GM23338 (cell line): Measurements from ENCODE around the gene THSD4. TPM values are rescaled to one million over a fixed set of nuclear protein-coding genes. Genes with fewer than 3 reads are reported as not detected.

Experiments
- ATAC-seq: fragments of 200-7000 bp; cut with Tn5 transposase; 3 replicates; pipeline ENCODE4 v1.9.1; 2020
- DNase-seq: peaks from one replicate; pipeline ENCODE4 v3.0.0-alpha.2; 2015; ENCODE audit warnings: low spot score
- H2AFZ ChIP-seq: fragments of 200-600 bp; sonication (generic); 2 replicates; pipeline ENCODE4 v1.8.0; 2016; ENCODE audit warnings: antibody characterized with exemption, mild to moderate bottlenecking, moderate library complexity
- H3F3A ChIP-seq: fragments of 200-600 bp; sonication (generic); replicated peaks from 2 replicates; pipeline ENCODE4 v1.8.0; 2017; ENCODE audit warnings: antibody characterized with exemption, mixed run types, low read depth
- H3K27ac ChIP-seq: fragments of 200-600 bp; sonication (generic); 2 replicates; pipeline ENCODE4 v1.6.1; 2016; ENCODE audit warnings: low read depth
- H3K27me3 ChIP-seq: fragments of 200-600 bp; sonication (generic); 2 replicates; pipeline ENCODE4 v1.8.0; 2016; ENCODE audit warnings: mild to moderate bottlenecking, mixed run types, moderate library complexity; ENCODE audit not compliant: insufficient read depth
- H3K36me3 ChIP-seq: fragments of 200-600 bp; sonication (generic); 2 replicates; pipeline ENCODE4 v1.8.0; 2016; ENCODE audit warnings: mild to moderate bottlenecking; ENCODE audit not compliant: insufficient read depth
- H3K4me1 ChIP-seq: fragments of 200-600 bp; sonication (generic); 2 replicates; pipeline ENCODE4 v1.8.0; 2016; ENCODE audit warnings: mild to moderate bottlenecking, moderate library complexity; ENCODE audit not compliant: insufficient read depth
- H3K4me2 ChIP-seq: fragments of 200-600 bp; sonication (generic); 2 replicates; pipeline ENCODE4 v1.7.1; 2017; ENCODE audit warnings: mixed run types
- H3K4me3 ChIP-seq: fragments of 200-600 bp; sonication (generic); 2 replicates; pipeline ENCODE4 v1.6.1; 2016; ENCODE audit warnings: mixed run types
- H3K79me2 ChIP-seq: fragments of 200-600 bp; sonication (generic); replicated peaks from 2 replicates; pipeline ENCODE4 v1.8.0; 2017; ENCODE audit warnings: mild to moderate bottlenecking; ENCODE audit not compliant: insufficient read depth
- H3K9me2 ChIP-seq: fragments of 200-600 bp; sonication (generic); 2 replicates; pipeline ENCODE4 v1.8.0; 2017; ENCODE audit not compliant: insufficient read depth
- H4K20me1 ChIP-seq: fragments of 200-600 bp; sonication (generic); replicated peaks from 2 replicates; pipeline ENCODE4 v1.8.0; 2017; ENCODE audit warnings: mild to moderate bottlenecking; ENCODE audit not compliant: insufficient read depth
- H3K27ac Mint-ChIP-seq: 2 replicates; pipeline ENCODE4 v1.8.0; 2020; ENCODE audit warnings: inconsistent platforms, mild to moderate bottlenecking, moderate library complexity, mixed read lengths
- H3K27me3 Mint-ChIP-seq: 3 replicates; pipeline ENCODE4 v1.8.0; 2022; ENCODE audit warnings: low read depth, mild to moderate bottlenecking, moderate library complexity, mixed read lengths, inconsistent platforms; ENCODE audit not compliant: insufficient read depth, poor library complexity
- H3K36me3 Mint-ChIP-seq: 3 replicates; pipeline ENCODE4 v1.8.0; 2021; ENCODE audit warnings: low read depth, mild to moderate bottlenecking, inconsistent platforms, moderate library complexity, mixed read lengths
- H3K4me1 Mint-ChIP-seq: 3 replicates; pipeline ENCODE4 v1.8.0; 2020; ENCODE audit warnings: mild to moderate bottlenecking, inconsistent platforms, mixed read lengths
- H3K4me3 Mint-ChIP-seq: 3 replicates; pipeline ENCODE4 v1.8.0; 2021; ENCODE audit warnings: moderate library complexity, mild to moderate bottlenecking, inconsistent platforms, mixed read lengths
- H3K9me3 Mint-ChIP-seq: 3 replicates; pipeline ENCODE4 v1.8.0; 2020; ENCODE audit warnings: moderate library complexity, mild to moderate bottlenecking, inconsistent platforms, mixed read lengths
- EZH2 ChIP-seq: fragments of 200-600 bp; sonication (generic); IDR thresholded peaks from one replicate; pipeline ENCODE4 v1.8.0; 2017; ENCODE audit warnings: antibody characterized with exemption, mild to moderate bottlenecking, low read depth; ENCODE audit not compliant: unreplicated experiment
- EZH2phosphoT487 ChIP-seq: fragments of 200-600 bp; sonication (generic); IDR thresholded peaks from one replicate; pipeline ENCODE4 v1.8.1; 2018; ENCODE audit warnings: antibody characterized with exemption; ENCODE audit not compliant: unreplicated experiment
- NANOG ChIP-seq: IDR thresholded peaks from 2 replicates; pipeline ENCODE4 v1.6.1; 2016; ENCODE audit warnings: antibody characterized with exemption, borderline replicate concordance
- POLR2AphosphoS5 ChIP-seq: IDR thresholded peaks from 2 replicates; pipeline ENCODE4 v1.6.1; 2016; ENCODE audit warnings: antibody characterized with exemption, low read depth
- STAT1 ChIP-seq: IDR thresholded peaks from one replicate; pipeline ENCODE4 v1.6.1; 2016; ENCODE audit warnings: antibody characterized with exemption; ENCODE audit not compliant: unreplicated experiment
- ZNF114 ChIP-seq: fragments of 250-450 bp; sonication (Bioruptor Pico); IDR thresholded peaks from 2 replicates; pipeline ENCODE4 v1.5.0; 2020; ENCODE audit warnings: mild to moderate bottlenecking, moderate library complexity
- polyA plus RNA-seq: library from polyadenylated mRNA; unstranded; fragments of >200 nt; fragmentation: Nextera tagmentation; extraction: Ambion mirVana; gene quantifications from 2 replicates; pipeline ENCODE4 v1.2.1, GENCODE V29; 2016
- total RNA-seq: library from RNA; depleted of rRNA; stranded (reverse); fragments of >200 nt; shearing (Covaris generic); gene quantifications from 2 replicates; pipeline ENCODE4 v1.2.3, GENCODE V29; 2014
- TF ChIP-seq, protein P1 (sequence below): IDR thresholded peaks from 2 replicates; pipeline ENCODE4 v1.6.1; 2016; ENCODE audit warnings: antibody characterized with exemption
- TF ChIP-seq, protein P2 (sequence below), 2 experiments: fragments of 200-600 bp in 1 of 2; sonication (generic) in 1 of 2; conservative IDR thresholded peaks; 2 replicates each; pipeline versions ENCODE4 v1.5.1 to v1.6.1; 2016 to 2017; ENCODE audit warnings: antibody characterized with exemption in 2 of 2, low read depth in 2 of 2, mild to moderate bottlenecking in 2 of 2, moderate library complexity in 1 of 2
- TF ChIP-seq, protein P3 (sequence below): IDR thresholded peaks from one replicate; pipeline ENCODE4 v1.6.1; 2018; ENCODE audit warnings: antibody characterized with exemption; ENCODE audit not compliant: unreplicated experiment

Gene THSD4
- total and polyA plus RNA-seq, 2 experiments from 2014 or later, result 2.0 to 7.4 TPM

DNA sequence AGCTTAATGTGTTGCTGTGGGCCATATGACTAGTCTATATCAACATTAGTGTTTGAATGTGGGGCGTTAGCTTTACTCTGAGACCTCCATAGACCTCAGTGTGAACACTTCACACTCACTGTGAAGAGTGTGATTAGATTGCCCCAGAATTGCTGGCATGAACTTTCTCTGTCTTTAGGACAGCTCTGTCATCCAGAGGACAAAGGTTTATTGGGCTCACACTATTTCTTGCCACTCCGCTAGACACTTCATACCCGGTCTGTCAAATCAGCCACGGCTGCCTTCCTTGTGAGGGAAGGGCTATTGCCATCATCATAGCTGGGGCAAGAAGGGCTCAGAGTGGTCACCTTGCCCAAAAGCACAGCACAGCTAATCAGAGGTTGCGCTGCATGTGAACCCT, 378.3 kb downstream of the THSD4 start (continued):
- TF ChIP-seq, protein P1, sequence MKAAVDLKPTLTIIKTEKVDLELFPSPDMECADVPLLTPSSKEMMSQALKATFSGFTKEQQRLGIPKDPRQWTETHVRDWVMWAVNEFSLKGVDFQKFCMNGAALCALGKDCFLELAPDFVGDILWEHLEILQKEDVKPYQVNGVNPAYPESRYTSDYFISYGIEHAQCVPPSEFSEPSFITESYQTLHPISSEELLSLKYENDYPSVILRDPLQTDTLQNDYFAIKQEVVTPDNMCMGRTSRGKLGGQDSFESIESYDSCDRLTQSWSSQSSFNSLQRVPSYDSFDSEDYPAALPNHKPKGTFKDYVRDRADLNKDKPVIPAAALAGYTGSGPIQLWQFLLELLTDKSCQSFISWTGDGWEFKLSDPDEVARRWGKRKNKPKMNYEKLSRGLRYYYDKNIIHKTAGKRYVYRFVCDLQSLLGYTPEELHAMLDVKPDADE, result no peak
- TF ChIP-seq, protein P2, sequence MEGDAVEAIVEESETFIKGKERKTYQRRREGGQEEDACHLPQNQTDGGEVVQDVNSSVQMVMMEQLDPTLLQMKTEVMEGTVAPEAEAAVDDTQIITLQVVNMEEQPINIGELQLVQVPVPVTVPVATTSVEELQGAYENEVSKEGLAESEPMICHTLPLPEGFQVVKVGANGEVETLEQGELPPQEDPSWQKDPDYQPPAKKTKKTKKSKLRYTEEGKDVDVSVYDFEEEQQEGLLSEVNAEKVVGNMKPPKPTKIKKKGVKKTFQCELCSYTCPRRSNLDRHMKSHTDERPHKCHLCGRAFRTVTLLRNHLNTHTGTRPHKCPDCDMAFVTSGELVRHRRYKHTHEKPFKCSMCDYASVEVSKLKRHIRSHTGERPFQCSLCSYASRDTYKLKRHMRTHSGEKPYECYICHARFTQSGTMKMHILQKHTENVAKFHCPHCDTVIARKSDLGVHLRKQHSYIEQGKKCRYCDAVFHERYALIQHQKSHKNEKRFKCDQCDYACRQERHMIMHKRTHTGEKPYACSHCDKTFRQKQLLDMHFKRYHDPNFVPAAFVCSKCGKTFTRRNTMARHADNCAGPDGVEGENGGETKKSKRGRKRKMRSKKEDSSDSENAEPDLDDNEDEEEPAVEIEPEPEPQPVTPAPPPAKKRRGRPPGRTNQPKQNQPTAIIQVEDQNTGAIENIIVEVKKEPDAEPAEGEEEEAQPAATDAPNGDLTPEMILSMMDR (conservative IDR thresholded peaks at IDR 0.05; ENCODE audit: low read depth in 2 of 2), result no peak
- TF ChIP-seq NANOG, result no peak
- no peak for TF ChIP-seq EZH2
- TF ChIP-seq POLR2AphosphoS5, result no peak
- no peak for TF ChIP-seq EZH2phosphoT487
- TF ChIP-seq, protein P3, sequence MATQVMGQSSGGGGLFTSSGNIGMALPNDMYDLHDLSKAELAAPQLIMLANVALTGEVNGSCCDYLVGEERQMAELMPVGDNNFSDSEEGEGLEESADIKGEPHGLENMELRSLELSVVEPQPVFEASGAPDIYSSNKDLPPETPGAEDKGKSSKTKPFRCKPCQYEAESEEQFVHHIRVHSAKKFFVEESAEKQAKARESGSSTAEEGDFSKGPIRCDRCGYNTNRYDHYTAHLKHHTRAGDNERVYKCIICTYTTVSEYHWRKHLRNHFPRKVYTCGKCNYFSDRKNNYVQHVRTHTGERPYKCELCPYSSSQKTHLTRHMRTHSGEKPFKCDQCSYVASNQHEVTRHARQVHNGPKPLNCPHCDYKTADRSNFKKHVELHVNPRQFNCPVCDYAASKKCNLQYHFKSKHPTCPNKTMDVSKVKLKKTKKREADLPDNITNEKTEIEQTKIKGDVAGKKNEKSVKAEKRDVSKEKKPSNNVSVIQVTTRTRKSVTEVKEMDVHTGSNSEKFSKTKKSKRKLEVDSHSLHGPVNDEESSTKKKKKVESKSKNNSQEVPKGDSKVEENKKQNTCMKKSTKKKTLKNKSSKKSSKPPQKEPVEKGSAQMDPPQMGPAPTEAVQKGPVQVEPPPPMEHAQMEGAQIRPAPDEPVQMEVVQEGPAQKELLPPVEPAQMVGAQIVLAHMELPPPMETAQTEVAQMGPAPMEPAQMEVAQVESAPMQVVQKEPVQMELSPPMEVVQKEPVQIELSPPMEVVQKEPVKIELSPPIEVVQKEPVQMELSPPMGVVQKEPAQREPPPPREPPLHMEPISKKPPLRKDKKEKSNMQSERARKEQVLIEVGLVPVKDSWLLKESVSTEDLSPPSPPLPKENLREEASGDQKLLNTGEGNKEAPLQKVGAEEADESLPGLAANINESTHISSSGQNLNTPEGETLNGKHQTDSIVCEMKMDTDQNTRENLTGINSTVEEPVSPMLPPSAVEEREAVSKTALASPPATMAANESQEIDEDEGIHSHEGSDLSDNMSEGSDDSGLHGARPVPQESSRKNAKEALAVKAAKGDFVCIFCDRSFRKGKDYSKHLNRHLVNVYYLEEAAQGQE, result no peak
- no peak for TF ChIP-seq STAT1

DNA sequence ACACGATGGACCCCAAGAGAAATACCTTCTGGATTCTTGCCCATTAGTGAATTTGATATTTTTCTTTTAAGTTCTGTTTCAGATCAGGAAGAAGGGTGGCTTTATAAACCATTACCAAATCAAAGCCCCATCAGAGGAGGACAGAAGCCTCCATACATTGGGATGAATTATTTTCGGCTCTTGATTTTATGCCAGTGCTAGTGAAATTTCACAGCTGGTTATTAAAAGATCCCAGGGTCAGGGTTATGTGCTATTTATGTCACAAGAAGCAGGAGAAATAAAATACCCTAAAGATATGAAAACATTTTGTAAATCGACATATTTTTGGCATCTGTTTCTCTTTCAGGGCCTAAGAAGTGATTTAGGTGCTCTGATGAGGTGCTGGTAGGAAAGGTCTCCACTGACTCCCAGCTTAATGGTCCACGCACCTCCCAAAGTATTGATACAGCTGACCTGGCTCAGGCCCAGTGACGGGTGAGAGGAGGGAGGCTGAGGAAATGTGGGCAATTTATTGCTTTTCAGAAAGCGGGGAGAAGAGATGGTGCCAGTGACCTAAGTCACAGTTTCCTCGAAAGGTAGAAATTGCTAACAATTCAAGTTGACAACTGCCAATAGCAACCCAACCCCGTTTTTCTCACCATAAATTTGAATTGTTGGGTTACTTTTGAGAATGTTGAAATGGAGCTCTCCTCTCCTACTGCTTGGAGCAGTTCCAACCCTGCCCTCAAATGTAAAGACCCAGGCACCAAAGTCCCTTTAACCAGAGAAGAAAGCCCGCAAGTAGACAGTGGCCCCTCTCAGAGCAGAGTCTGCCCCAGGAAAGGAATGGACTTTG, 379.5 kb downstream of the THSD4 start:
- H3K27ac ChIP-seq, result no peak overlapping the region
- H3K79me2 ChIP-seq, result no peaks in the 10 kb centered on the region
- no peak for ATAC-seq
- no peaks in the 10 kb centered on the region for H3K36me3 ChIP-seq
- no peak overlapping the region for H3K4me3 ChIP-seq
- Mint-ChIP-seq H3K4me3 (no peak overlapping the region), H3K4me1 (no peaks in the 10 kb centered on the region; the same call in 2 of the 3 replicates), H3K27ac (no peak overlapping the region), H3K9me3 (peaks cover 2% of the 10 kb centered on the region; the same call in 1 of the 3 replicates), H3K36me3 (no peaks in the 10 kb centered on the region; the same call in 2 of the 3 replicates), H3K27me3 (peaks cover 3% of the 10 kb centered on the region)
- H4K20me1 ChIP-seq, result no peaks in the 10 kb centered on the region
- no peak overlapping the region for H2AFZ ChIP-seq
- no peak for DNase-seq
- H3K4me2 ChIP-seq, result no peak overlapping the region
- no peaks in the 10 kb centered on the region for H3K27me3 ChIP-seq
- H3K4me1 ChIP-seq, result no peaks in the 10 kb centered on the region
- 0 out of 2 replicates have a peak, but pooled peaks cover 3% of the 10 kb centered on the region for H3K9me2 ChIP-seq
- no peaks in the 10 kb centered on the region for H3F3A ChIP-seq
- TF ChIP-seq STAT1 (no peak), ZNF114 (CRISPR knock-in tag) (no peak)
- TF ChIP-seq, protein P1, result no peak
- TF ChIP-seq, protein P3, result no peak
